ENCODE data around the gene GLS.

GRCh38 chr2:190834890-190835208 lies 45.8 kb upstream of the GLS start:
- TF ChIP-seq REST (IDR thresholded peaks at IDR 0.05; ENCODE audit: insufficient replicate concordance, low read depth) (no peak), GABPA (IDR thresholded peaks at IDR 0.05; ENCODE audit: low read depth) (no peak)
